NB4 (cell line): ENCODE data around the gene ZCCHC3.

Source experiments
- DNase-seq: peaks from one replicate; pipeline ENCODE4 v3.0.0; 2010; ENCODE audit warnings: low read depth
- H3K4me3 ChIP-seq: one replicate; pipeline ENCODE4 v1.5.1; 2011; ENCODE audit warnings: mild to moderate bottlenecking, low read depth, low read length, moderate library complexity
- MYC ChIP-seq: IDR thresholded peaks from 2 replicates; pipeline ENCODE4 v1.6.1; 2011; ENCODE audit warnings: low read depth, low read length
- POLR2A ChIP-seq: IDR thresholded peaks from 2 replicates; pipeline ENCODE4 v1.6.1; 2011; ENCODE audit warnings: mild to moderate bottlenecking; ENCODE audit not compliant: insufficient read length; ENCODE audit errors: extremely low read depth
- TF ChIP-seq, protein P1 (sequence below): IDR thresholded peaks from 2 replicates; pipeline ENCODE4 v1.6.1; 2011; ENCODE audit warnings: low read depth, low read length
- TF ChIP-seq, protein P2 (sequence below): IDR thresholded peaks from one replicate; pipeline ENCODE4 v1.5.1; 2012; ENCODE audit warnings: low read depth, low read length

Gene ZCCHC3

DNA sequence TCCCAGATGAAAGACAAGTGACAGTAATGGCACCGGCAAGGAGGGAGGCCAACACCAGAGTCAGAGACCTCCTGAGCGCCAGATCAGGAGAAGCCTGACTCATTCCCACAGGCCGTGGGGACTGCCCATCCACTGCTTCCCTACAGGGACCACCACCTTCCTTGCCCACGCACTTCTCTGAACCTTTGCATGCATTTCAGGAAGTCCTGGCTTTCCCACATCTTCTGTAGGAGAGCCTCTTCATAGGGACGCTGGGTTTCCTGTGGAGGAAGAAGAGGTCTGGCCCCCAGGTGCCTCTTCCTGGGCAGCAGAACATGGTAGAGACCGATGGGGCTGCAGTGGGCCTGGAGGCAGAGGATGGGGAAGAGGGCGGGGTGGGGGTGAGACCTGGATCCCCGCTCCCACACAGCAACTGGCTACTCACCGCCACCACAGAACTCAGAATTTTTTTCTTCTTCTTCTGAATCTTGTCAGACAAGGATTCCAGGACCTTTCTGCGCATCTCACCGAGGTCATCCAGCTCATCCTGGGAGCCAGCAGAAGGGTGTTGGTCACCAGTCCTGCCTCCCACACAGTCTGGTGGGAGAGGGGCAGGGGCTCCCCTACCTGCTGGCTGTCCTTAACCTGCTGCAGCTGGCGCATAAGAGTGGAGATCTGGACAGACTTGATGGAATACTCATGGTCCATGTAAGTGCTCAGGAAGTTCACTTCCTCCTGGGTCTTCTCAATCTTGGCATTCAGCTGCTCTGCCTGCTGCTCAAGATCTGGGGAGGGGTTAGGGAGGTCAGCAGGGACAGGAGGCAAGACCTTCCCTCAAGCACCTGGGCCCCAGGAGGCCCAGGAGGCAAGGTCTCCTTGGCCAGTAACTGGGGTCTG is 20.5 kb upstream of the ZCCHC3 start:
- no peak for DNase-seq
- TF ChIP-seq POLR2A (no peak), MYC (no peak)
- TF ChIP-seq, protein P1, sequence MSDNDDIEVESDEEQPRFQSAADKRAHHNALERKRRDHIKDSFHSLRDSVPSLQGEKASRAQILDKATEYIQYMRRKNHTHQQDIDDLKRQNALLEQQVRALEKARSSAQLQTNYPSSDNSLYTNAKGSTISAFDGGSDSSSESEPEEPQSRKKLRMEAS, result no peak
- TF ChIP-seq, protein P2, sequence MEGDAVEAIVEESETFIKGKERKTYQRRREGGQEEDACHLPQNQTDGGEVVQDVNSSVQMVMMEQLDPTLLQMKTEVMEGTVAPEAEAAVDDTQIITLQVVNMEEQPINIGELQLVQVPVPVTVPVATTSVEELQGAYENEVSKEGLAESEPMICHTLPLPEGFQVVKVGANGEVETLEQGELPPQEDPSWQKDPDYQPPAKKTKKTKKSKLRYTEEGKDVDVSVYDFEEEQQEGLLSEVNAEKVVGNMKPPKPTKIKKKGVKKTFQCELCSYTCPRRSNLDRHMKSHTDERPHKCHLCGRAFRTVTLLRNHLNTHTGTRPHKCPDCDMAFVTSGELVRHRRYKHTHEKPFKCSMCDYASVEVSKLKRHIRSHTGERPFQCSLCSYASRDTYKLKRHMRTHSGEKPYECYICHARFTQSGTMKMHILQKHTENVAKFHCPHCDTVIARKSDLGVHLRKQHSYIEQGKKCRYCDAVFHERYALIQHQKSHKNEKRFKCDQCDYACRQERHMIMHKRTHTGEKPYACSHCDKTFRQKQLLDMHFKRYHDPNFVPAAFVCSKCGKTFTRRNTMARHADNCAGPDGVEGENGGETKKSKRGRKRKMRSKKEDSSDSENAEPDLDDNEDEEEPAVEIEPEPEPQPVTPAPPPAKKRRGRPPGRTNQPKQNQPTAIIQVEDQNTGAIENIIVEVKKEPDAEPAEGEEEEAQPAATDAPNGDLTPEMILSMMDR, result no peak
- H3K4me3 ChIP-seq, result no peak overlapping the region

DNA sequence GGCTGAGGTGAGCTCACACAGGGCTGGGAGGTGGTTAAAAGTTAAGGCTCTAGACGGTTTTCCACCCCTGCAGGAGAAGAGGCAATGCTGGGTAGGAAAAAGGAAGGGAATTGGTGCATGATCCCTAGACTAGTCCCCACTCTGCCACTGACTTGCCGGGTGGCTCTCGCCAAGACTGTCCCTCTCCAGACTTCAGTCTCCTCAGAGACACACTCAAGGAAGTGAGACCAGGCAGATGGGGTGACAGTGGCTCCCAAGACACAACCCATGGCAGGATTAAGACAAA is 19.9 kb upstream of the ZCCHC3 start:
- DNase-seq, result no peak
- TF ChIP-seq MYC (no peak), POLR2A (no peak)
- TF ChIP-seq, protein P1, result no peak
- TF ChIP-seq, protein P2, result no peak
- H3K4me3 ChIP-seq, result no peak overlapping the region

DNA sequence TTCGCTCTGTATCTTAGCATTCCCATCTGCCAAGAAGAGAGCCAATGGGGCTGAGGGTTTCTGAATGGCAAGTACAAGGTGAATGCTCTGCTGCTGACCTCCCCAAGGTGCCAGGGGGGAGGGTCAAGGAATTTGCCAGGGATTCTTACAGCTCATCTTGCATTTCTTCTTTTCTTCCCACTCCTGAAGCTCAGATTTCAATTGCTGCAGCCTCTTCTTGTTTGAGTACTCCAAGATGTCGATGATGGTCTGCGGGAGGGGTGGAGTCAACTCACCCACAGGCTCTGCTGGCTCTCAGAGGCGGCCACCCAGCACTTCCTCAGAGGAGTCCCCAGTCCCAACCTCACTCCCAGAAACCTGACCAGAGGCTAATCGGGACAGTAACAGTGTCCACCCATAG is 19.2 kb upstream of the ZCCHC3 start:
- no peak overlapping the region for H3K4me3 ChIP-seq
- no peak for DNase-seq
- TF ChIP-seq MYC (no peak), POLR2A (no peak)
- TF ChIP-seq, protein P1, result no peak
- TF ChIP-seq, protein P2, result no peak

DNA sequence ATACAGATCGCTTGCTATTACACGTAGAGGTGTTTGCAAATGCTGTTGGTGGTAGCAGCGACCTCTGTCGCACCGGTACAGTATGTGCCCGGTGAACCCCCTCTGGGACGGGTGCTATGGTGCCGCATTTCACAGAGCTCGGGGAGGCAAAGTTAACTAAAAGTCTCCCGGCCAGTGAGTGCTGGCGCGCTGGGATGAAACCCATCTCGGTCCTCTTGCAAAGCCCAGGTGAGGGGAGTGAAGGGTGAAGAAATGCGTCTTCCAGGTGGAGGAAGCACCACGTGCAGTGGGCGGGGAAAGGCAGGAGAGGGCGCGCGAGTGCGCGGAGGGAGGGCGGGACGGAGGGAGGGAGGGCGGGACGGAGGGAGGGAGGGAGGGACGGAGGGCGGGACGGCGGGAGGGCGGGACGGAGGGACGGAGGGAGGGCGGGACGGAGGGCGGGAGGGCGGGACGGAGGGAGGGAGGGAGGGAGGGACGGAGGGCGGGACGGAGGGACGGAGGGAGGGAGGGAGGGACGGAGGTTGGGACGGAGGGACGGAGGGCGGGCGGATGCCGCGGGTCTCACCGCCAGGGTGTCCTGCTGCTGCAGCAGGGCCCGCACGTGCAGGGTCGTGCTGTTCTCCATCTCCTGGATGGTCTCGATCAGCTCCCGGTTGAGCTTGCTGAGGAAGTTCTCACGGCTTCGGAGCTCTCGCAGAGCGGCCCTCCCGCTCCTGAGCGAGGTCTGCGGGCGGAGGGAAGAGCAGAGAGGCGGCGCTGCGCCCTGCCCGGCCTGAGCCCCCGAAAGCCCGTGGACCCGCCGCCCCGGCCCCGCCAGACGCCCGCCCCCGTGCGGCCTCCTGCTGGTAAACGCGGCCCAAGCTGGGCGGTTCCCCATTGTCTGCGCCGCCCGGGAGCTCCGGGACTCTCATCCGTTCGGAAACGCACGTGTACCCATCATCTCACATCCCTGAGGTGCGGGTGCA is 18.5 kb upstream of the ZCCHC3 start:
- no peak for DNase-seq
- H3K4me3 ChIP-seq, result no peak overlapping the region
- TF ChIP-seq POLR2A (no peak), MYC (no peak)
- TF ChIP-seq, protein P2, result no peak
- TF ChIP-seq, protein P1, result no peak

DNA sequence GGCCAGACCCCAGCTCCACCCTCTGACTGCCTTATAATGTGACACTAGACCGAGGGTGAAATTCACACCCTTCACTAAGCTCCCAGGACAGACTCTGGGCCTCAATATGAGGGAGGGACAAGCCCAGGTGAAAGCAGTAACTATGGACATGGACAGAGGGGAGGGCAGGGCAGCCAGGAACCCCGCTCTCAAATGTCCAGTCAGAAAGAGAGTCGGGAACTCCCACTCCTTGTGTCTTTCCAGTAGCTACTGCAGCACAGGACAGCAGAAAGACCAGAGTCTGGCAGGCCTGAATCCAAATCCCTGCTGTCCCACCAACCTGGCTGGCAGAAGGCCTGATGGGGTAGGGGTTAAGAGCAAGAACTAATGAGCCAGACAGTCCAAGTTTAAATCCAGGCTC is 13.2 kb upstream of the ZCCHC3 start:
- no peak for TF ChIP-seq POLR2A
- TF ChIP-seq MYC, result no peak
- TF ChIP-seq, protein P2, result no peak
- TF ChIP-seq, protein P1, result no peak
- DNase-seq, result no peak
- no peak overlapping the region for H3K4me3 ChIP-seq
